CD4-positive, alpha-beta T cell treated with Interleukin-17A for 1 hour (primary cell): ENCODE data around the gene BICC1.

Experiments used
- DNase-seq: peaks from one replicate; pipeline ENCODE4 v3.0.0-alpha.2; 2020

Gene BICC1

DNA sequence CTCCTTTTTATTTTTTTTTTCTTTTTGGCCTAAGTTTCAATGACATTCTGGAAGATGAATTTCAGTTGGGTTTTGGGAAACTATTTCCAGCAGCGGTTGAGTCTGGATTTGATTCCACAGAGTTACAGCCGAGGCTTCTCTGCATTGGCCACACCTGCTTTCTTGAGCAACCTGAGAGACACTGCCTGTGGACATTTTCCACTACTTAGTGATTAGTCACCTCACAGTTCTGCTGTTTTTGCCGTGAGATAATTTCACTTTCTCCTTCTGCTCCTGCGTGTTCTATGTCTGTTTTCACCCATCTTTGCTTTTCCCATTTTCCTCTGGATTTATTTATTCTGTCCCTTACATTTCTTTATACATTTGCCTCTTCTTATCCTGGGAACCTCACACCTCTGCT, 243.0 kb downstream of the BICC1 start:
- no peak for DNase-seq

DNA sequence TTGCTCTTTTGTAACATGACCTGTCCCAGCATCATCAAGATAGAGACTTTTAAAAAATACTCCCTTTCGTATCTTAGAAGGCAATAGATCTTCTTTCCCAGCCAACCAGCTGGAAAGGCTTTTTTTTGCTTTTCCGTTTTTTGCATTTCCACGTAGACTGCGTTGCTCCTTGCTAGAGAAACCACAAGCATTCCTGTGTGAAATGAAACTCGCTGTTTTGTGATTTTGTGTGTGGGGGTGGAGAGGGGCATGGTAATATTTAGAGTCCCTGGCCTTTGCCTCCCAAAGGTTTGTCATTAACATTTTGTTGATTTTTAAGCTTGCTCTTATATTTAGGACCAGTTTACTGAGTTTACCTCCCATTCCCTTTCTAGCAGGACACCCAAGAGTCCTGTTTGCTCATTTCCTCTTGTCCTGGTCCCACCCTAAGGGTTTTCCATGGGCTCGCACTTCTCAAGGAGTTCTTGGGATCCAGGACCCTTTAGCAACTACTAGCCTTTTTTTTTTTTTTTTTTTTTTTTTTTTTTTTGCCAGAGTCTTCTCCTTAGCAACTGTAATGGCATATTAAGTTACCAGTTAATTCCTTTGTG, 243.6 kb downstream of the BICC1 start:
- no peak for DNase-seq

DNA sequence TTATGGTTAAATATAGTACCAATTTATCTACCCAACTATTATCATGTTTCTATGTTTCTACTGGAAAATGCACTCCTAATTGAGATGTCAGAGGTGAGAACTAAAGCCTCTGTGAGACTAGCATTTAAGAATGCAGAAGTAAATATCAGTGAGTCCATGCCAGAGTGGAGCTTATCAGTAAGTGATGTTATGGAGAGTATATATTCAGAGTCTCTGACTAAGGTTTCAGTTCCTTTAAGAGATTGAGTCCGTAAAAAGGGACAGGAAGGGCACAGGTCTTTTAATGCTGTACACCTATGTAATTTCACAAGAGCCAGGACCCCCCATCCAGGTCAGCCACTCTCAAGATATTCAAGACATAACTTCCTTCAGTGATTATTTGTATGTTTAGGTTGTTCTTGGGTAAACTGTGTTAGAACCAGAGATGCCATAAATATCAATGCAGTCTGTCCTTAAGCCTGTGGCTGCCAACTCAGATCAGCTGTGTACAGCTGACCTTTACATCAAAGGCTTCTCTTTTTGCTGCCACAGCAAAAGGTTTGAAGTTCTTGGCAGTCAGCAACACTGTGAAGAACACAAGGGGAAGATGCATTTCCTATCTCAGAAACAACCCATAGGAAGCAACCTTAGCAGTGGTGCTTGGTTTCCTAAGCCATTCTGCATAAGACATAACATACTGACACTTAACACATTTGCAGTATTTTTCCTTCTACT, 244.8 kb downstream of the BICC1 start:
- no peak for DNase-seq

DNA sequence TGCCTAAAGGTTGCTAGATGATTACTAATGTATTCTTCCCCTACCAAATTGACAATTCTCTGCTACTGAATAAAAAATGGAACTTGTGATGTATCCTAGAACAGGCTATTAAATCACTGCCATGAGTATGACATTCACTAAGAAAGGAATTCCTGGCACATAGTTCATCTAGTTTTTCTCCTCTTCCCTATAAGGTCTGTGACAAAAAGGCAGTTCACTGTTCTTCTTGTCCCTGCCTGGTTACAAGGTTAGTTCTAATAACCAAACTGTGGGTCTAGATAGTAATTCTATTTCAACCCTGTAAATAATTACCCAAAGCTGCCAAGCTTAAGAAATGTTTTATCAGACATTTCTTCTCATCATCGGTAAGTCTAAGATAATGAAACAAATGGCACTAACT, 245.6 kb downstream of the BICC1 start:
- DNase-seq: no peak

DNA sequence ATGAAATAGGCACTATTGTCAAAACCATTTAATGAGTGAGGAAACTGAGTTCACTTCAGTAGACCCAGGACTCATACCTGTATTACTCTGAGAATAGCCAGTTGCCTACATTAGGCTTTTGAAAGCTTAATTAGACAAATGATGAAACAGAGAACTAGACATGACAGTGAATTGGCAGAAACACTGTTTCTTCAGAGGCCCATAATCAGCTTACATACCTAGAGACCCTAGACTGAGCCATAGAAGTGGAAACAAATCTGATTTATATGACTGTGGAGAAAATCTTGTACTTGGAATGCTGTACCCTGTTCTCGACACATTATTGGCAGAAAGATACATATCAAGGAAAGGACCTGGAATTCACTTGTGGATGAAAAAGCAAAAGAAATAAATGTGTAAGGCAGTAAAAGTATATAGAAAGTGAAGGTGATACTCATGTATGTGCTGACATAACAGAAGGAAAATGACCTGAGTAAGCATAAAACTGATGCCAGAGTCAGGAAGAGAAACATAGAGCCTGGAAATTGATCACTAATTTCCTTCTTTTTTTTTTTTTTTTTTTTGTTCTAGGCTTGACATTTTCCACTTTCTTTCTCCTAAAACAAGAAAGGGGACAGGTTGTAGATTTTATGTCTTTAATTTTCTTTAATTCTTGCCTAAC, 251.5 kb downstream of the BICC1 start:
- DNase-seq: no peak

DNA sequence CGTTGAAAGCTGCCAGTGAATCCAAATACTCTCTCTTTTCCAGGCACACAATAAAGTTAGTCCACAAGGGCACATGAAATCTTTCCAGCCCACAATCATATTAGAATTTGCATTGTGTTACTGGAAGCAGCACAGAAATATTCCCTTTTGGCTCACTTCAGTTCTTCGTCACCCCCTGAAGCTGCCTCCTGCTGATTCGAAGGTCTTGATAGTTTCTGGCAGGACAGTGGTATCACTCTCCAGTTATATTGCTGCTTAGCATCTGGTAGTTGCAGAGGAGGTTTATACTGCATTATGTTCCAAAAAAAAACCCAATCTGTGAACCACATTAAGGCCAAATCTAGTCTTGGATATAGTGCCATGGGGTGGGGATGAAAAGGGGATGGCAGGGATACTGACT, 253.2 kb downstream of the BICC1 start:
- no peak for DNase-seq

DNA sequence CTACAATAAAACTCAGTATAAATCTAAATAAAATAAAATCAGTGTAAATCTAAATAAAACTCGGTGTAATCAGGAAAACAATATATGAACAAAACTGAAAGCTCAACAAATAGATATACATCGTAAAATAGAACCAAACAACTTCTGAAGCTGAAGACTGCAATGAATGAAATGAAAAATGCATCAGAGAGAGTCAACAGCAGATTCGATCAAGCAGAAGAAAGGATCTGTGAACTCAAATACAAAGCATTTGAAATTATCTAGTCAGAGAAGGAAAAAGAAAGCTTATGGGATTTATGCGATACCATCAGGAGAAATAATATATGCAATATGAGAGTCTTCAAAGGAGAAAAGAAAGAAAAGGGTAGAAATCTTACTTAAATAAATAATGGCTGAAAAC, 255.0 kb downstream of the BICC1 start:
- DNase-seq: no peak

DNA sequence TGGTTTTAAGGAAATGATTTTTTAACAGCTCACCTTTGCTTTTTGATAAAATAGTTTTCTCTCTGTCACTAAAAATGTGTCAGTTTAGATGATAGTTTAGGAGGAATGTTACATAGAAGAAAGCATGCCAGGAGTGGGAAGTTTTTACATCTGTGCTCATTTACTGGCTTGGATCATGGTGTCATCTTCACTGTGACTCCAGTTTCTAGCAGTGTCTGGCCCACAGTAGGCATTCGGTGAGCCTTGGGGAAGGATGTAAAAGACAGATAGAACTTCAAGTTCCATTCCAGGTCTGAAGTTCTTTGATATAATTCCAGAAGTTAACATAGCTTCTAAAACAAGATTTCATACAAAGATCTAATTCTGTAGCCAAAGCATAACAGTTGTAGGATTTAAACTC, 259.2 kb downstream of the BICC1 start:
- DNase-seq: no peak

DNA sequence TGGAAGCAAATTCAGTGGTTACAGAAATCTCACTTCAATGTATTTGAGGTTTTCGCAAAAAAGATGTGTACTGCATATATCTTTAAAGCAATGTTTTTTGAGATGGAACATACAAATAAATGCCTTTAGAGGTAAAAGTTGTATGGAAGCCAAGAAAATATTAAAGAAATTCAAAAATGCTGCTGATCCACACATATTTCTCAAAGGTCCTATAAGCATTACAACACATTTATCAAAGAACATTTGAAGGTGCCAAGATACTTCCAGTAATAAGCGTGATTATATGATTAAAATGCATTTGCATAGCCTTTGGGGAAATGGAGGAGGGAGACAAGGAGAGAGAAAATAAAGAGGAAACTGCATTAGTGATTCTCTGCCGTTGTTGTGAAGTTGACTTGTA, 260.1 kb downstream of the BICC1 start:
- no peak for DNase-seq

DNA sequence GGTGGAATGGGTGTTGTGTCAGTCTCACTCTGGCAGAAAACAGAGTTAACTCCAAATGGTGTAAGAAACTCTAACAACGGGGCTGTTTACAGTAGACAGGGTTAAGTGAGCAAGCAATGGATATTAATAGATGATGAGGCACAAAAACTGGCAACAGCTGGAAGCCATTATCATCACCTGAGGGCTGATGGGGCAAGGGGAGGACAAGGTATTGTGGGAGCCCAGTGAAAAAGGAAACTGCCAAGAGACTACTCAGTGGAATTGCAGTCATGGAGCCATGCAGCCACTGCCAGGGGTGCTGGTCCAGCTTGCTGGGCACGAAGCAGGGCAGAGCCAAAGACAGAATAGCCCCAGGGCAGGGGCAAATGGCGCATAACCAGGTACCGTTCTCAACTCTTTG, 260.7 kb downstream of the BICC1 start:
- DNase-seq: no peak

DNA sequence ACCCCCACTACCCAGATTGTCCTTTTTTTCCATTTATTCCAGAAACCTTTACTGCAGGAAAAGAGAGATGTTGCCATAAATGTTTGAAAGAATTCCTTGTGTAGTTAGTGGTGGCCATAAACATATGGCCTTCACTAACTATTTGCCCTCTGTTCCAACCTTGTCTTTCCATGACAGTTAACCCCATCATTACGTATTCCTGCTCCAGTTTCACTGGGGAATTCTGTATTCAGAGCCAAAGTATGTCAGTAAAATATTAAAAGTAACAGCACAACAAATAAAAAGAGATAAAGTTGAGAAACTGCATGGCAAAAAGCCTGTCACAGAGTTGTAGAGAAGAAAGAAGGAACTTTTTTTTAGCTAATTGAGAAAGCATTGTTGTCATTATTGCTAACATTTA, 261.3 kb downstream of the BICC1 start:
- no peak for DNase-seq

DNA sequence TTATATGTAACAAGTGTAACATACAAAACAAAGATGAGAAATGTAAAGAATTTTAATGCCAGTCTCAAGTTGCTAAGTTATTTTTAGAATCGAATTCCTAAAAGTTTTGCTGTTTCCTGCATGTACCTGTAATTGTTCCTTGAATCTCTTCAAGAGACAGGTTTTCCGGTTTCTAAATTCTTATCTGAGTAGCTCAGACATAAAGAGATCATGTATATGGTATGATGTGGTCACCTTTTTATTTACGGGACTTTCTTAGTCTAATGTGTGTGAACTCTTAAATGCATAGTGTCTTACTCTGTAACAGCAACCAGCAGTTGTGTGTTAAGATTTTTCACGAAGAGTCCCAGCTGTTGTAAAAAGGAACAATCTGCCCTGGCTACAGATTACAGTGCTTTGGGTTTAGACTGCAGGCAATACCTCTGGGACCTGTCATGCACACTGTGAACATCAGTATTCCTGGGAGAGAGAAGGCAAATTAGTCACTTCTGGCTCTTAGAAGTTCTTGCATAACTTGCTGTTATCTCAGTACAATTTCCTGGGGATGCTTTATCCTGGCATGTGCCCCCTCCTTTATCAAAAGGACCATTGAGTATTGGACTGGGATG, 263.4 kb downstream of the BICC1 start:
- DNase-seq: no peak

DNA sequence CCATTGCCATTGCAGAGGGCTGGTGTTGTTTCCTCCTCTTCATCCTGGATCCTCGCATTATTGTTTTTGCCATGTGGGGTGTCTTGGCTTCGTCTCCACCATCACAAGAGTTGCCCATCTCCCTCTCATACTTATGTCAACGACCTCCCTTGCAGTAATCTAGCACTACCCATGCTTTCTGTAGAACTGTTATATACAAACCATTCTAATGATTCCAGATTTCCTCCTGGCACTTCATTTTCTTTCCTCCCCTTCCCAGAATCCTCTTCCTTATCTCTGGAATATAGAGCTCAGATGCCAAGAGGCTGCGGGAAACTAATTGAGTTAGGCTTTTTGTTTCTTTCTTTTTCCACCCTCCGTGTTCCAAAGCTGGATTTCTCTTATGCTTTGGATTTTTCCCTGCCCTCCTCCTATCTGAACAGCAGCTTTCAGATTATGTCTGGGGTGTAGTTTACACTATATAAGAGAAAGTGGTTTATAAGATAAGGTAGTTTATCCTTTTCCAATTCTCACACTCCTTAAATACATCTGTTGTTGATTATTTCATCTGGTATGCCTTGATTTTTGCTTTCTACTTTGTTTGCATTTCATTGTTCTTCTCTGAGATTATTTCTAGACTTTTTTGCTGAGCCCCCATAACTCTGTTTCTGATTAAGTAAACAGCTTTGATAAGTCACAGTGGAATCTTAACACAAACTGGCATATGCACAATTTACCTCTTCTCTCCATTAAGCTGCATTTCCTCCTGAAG, 264.1 kb downstream of the BICC1 start:
- no peak for DNase-seq

DNA sequence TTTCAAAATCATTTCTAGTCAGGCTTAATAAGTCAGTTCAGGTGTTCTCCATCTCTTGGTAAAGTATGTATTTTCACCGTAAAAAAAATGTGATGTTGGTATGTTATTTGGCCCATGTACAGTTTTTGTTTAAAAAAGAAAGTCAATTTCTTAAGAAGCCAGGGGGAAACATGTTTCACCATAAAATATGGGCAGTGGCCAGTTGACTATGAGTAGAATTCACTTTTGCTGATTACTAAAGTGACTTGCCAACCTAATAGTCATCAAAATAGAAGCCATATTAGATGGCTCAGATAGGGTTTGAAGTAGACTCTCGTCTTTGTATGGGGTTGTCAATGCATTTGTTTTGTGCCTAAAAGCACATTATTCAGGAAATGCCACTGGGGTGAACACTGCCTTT, 266.3 kb downstream of the BICC1 start:
- no peak for DNase-seq

DNA sequence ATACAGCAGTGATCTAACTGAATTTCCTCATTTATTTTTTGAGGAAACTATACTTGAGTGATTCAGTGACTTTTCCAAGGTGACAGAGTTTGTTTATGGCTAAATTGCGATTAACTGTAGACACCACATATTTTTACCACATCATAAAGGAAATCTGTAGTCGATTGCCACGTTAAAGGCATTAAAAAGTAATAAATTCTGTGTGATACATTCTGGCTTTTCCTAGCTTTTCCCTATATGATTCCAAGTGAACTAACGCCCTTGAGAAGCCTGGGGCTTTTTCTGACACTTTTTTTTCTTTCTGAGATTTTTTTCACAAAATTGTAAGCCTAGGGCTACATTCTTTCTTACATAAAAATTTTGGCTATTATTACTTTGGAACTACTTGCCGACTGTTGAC, 266.9 kb downstream of the BICC1 start:
- no peak for DNase-seq

DNA sequence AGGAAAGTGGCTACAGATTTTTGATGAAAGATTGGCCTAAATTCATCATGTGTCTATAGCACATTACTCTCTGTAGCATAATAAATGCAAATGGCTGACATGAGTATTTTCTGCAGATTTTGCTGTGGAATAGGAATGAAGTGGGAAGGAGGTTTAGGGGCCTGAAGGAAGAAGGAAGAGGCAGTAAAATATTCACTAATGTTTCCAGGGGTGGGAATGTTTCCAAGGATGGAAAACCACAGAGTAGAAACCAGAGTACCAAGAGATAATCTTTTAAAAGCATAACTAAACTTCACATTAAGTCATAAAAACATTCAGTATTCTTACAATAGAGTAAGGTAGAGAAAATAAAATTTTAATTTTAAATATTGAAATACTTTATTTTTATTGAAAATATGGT, 267.8 kb downstream of the BICC1 start:
- no peak for DNase-seq

DNA sequence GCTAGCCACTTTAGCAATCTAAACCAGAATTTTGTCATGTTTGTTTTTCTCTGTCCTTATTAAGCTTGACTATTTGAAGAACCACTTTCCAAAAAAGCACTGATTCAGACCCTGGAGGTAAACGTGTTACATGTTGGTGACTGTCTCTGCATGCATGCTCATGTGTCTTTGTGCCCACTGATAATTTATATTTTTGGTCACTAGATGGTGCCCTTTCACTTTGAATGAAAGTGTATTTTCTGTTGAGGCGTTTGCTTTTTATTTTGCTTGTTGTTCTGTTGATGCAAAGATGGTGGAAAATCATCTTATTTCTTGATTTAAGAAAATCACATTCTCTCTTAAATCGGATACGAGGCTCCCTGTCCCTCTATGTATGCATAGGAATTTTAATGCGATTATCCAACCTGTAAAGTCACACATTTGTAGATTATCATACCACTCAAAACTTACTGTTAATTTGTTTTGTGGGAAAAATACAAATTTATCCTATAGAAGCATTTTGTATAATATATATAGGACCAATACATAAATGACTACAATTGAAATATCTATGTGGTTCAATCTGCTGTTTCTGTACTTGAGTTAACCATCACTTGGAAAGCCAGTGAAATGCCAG, 269.3 kb downstream of the BICC1 start:
- DNase-seq: peak; percentile 17

DNA sequence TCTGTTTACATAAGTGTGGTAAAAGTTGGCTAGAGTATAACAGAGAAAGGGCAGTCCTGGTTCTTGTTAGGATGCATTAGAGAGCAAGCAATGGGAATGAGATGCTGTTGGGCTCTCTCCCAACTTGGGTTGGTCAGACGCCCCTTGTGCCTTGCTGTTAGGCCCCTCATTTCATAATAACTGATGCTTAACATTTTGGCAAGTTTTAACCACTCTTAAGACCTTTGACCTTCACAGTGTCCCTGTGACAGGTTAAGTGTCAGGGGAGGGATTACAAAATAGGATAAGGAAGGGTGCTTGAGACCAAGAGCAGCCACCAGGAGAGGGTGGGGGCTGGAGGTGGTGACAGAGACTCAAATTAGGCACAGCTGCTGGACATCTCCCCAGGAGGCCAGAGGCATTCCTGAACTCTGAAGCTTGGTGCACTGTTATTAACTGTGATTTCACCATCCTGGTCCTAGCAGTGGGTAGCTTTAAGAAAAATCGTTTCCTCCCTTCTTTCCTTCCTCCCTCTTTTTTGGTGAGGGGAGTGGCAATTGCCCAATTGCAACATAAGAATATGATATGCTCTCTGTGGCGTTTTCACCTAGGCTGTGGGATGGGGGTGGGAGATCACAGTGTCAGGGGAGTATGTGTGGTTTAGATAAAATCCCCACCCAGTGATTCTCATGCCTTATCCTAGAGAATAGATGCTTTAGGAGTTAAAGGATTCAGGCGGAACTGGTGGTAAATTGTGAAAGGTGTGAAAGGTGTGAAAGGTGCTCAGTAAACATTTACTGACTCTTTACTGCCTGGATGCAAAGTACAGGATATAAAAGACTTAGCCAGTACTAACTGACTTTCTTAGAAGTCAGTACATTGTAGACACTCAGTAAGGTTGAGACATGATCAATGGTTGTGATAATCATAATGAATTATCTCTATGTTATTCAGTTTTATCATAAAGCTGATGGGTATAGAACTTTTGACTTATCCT, 270.5 kb downstream of the BICC1 start:
- DNase-seq: no peak

DNA sequence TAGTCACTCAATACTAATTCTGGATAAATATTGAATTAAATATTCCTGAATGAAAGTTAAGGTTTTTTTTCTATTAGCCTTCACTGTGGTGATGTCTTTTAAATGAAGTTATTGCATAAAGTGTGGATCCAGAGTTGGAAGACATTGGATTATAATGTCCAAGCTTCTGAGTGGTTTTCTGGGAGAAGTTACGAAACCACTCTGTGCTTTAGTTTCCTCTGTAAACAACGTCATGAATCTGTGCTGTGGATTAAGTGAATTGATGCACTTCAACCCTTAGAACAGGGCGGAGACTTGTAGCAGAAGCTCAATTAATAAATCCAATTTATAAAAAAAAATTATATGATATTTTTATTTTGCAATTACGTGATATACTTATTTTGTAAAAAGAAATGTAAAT, 271.7 kb downstream of the BICC1 start:
- no peak for DNase-seq

DNA sequence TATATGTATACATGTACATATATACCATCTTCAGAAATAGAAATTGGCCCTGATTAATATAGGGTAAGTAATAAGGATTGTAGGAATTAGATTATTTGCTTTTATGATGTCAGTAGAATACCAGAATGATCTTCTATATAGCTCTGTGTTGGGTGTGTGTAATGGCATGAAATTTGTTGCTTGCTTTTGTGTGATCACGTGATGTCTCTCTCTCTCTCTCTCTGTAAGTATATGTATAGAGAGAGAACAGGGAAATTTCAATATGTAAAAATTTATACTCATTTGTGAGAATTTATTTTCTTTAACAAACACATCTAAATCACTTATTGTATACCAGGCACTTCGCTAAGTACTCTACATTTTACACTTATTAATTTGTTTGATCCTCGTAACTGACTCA, 272.7 kb downstream of the BICC1 start:
- no peak for DNase-seq

DNA sequence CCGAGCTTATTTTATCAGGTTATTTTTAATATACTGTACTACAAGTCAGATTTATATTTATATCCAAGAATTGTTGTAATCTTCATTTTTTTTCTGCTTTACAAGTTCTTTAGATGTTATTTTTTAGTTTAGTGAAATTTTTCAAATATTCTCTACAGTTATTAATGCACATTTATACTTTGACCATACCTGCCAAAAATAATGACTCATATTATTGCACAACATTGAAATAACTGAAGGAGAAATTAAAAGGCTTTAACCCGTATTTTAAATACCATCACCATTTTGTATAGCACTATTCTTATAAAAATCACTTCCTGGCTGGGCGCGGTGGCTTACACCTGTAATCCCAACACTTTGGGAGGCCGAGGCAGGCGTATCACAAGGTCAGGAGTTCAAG, 278.5 kb downstream of the BICC1 start:
- no peak for DNase-seq

DNA sequence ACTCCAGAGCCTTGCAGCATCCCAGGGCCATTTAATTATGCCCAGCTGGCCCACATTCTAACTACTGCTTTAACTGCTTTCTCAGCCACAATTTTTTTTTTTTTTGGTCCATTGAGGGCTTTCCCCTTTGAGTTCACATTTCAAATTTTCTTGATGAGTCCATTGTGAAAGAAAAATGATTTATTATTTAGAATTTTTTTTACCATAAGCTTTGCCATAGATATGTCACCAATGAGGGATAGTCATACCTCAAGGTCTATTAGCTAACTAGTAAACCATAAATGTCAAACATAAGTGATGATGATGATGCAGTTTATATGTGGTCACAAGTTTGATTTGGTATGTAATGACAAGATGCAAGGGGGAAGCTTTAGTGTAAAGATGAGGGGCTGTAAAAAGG, 282.9 kb downstream of the BICC1 start:
- no peak for DNase-seq
